Measurements from ENCODE around the gene SIN3B.

SIN3B gene

DNA sequence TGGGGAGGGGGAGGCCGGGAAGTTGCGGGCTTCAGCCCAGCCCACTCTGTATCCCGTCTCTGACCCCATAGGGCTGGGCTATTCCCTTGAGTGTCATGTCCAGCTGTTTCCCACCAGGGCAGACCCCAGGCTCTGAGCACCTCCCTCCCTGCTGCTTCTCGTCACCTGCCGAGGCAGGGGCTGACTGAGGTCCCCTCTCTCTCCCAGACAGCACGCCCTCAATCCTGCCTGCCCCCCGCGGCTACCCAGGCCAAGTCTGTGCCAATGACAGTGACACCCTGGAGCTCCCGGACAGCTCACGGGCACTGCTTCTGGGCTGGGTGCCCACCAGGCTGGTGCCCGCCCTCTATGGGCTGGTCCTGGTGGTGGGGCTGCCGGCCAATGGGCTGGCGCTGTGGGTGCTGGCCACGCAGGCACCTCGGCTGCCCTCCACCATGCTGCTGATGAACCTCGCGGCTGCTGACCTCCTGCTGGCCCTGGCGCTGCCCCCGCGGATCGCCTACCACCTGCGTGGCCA, 60.2 kb downstream of the SIN3B start:
- no peak for DNase-seq (ENCODE audit: low read depth in 2 of 2)

GRCh38 chr19:16889883-16890460, 60.8 kb downstream of the SIN3B start:
- DNase-seq (ENCODE audit: low read depth in 2 of 2), result no peak

GRCh38 chr19:16890461-16891184, 61.4 kb downstream of the SIN3B start:
- DNase-seq (ENCODE audit: low read depth in 2 of 2), result no peak

- DNase-seq (ENCODE audit: low read depth in 2 of 2), result no peak
Observed at GRCh38 chr19:16891696-16892382, 62.6 kb downstream of the SIN3B start.

GRCh38 chr19:16892436-16892835, 63.2 kb downstream of the SIN3B start:
- no peak for DNase-seq (ENCODE audit: low read depth in 2 of 2)

- DNase-seq (ENCODE audit: low read depth in 2 of 2), result no peak
Observed at GRCh38 chr19:16892868-16893685, 63.9 kb downstream of the SIN3B start.

DNA sequence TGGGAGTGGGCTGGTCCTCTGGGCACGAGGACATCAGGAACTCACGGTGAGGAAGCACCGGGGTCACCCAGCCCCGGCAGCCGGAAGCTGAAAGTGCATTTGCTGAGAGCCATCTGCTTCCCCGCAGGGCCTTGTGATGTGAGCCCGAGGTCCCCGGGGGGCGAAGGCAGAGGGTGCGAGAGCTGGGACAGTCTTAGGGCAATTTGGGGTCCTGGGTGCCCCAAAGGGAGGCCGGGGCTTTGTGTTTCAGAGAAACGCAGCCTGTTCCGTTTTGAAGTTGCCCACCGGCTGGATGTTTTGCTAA, 64.4 kb downstream of the SIN3B start:
- no peak for DNase-seq (ENCODE audit: low read depth in 2 of 2)

DNA sequence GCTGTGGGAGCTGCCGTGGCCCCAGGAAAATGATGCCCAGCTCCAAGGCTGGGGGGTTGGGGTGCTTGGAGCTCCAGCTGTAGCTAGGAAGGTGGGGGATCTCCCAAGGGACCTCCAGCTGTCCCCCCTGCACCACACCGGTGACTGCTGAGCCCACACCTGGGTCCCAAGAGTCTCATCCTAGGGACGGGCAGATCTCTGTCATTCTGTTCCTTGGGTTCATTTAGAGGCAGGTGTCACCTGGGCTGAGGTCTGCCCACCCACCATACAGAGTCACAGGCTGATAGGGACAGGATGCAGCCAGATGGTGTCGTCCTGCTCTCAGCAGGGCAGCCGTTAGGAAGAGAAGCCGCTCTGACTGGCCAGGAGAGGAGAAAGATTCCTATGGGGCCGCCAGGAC, 64.9 kb downstream of the SIN3B start:
- no peak for DNase-seq (ENCODE audit: low read depth in 2 of 2)

DNA sequence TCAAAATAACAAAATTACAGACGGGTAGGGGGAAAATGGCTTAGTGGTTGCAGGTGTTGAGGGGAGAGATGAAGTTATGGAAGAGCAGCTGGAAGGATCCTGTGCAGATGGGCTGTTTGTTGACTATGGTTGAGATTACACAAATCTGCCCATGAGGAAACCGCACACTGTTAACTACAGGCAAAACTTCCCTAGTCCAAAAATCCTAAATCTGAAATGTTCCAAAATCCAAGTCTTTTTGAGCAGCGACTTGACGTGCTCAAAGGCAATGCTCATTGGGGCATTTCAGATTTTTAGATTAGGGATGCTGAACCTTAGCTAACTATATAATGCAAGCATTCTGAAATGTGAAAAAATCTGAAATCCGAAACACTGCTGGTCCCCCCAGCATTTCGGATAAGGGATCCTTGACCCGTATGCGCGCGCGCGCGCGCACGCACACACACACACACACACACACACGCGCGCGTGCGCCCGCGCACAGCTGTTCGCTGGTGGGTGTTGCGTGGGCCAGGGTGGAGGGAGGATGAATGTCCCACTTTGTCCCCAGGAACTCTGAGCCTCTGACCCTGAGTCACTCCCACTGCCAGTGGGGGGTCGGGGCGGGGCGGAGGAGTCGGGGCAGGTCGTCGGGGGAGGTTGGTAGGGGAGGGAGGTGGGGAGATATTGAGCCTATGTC, 66.4 kb downstream of the SIN3B start:
- DNase-seq (ENCODE audit: low read depth in 2 of 2), result no peak

GRCh38 chr19:16896146-16897028, 67.2 kb downstream of the SIN3B start:
- no peak for DNase-seq (ENCODE audit: low read depth in 2 of 2)

- peak; percentile 35 to 60 for DNase-seq (ENCODE audit: low read depth in 2 of 2)
Observed at GRCh38 chr19:16897029-16897855, 68.0 kb downstream of the SIN3B start.

- no peak for DNase-seq (ENCODE audit: low read depth in 2 of 2)
Observed at GRCh38 chr19:16897856-16898161, 68.6 kb downstream of the SIN3B start.

DNA sequence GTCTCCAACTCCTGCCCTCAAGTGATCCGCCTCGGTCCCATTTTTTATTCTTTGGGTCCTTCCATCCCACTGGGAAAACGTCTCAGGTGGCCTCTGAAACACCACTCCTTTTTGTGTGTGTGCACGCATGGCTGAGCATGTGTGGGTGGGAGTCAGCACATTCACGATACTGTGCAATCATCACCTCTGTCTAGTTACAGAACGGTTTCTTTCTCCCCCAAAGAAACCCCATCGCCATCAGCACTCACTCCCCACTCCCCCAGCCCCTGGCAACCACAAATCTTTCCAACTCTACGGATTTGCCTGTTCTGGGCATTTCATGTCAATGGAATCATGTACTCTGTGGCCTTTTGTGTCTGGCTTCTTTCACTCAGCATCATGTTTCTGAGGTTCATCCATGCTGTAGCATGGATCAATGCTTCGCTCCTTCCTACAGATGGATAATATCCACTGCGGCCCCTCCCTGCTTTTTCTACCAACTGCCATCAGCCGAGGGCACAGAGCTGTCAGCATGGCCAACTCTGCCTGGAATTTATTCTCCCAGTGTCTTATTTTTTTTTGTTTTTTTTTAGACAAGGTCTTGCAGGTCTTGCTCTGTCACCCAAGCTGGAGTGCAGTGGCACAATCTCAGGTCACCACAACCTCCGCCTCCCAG, 69.3 kb downstream of the SIN3B start:
- DNase-seq (ENCODE audit: low read depth in 2 of 2), result no peak

GRCh38 chr19:16899566-16900075, 70.4 kb downstream of the SIN3B start:
- peak in 1 of 2 donors; percentile 15 for DNase-seq (ENCODE audit: low read depth in 2 of 2)

DNA sequence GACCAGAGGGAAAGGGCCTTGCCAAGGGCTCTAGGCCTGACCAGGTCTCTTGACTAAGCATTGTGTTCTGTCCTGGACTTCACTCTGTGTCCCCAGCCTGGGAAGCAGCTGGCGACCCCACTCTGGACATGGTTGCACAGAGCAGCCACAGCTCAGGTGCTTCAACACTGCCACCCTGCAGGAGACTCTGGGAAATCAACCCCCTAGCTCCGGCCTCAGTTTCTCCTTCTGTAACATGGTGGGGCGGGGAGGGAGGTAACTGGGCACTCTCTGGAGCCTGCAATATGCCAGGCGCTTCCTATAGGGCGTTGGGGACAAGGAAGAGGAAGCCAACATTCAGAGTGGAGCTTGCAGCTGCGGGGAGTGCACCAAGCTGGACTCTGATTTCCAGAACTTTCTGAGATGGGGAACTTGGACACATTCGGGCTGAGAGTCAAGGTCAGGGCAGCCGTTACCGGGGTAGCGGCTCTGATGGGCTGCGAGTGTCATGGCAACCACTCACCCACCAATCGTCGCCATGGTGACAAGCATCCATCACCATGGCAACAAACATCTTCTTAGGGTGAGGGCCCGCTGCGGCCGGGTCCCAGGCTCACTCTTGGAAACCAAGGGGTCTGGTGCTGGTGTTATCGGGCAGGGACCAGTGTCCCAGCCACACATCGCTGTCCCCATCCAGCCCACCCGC, 72.4 kb downstream of the SIN3B start:
- no peak for DNase-seq (ENCODE audit: low read depth in 2 of 2)

GRCh38 chr19:16902545-16902944, 73.3 kb downstream of the SIN3B start:
- DNase-seq (ENCODE audit: low read depth in 2 of 2), result no peak

DNA sequence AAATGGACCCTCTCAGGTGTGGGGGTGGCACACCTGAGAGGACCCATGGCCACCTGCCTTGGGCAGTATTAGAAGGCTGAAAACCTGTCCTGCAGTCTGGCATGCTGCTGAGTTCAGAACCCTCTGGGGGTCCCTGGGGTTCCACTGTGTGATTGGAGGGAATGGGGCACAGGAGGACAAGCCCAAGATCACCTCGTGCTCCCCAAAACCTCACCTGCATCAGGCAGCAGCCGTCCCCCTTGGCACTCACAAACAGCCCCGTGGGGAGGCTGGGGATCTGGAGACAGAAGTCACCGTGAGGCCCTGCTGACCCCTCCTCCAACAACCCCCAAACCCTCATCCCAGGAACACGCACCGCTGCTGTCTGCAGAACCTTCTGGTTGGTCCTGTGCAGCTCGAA, 74.1 kb downstream of the SIN3B start:
- DNase-seq (ENCODE audit: low read depth in 2 of 2), result no peak

DNA sequence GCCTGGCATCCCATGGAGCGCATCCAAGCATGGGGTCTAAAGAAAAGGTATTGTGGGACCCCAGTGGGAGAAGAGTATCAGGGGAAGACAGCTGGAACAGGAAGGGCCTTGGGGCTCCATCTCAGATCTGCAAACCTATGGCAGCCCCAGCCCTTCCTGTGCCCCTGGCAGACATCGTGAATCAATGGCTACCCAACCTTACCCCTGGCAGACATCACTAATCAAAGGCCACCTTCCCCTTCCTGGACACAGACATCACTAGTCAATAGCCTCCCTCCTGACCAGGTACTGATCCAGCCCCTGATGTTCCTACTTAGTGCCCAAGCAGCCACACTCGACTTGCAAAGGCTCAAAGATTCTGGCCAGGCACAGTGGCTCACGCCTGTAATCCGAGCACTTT, 75.4 kb downstream of the SIN3B start:
- DNase-seq (ENCODE audit: low read depth in 2 of 2), result no peak

DNA sequence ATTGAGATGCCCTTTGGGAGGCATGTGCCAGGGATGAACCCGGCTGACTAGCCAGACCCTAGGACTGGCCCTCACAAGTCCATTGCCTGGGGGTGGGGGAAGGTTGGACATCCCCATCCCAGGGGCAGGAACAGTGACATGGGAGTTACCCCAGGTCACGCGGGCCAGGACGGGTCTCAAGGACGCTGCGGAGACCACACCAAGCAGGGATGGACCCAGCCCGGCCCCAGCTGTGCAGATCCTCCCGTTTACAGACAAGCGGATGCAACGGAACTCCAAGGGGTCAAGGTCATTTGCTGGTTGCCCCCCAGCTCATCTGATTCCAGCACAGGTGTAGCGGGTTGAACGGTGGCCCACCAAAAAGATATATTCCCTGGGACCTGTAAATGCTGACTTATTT, 79.6 kb downstream of the SIN3B start:
- DNase-seq (ENCODE audit: low read depth in 2 of 2), result no peak

All from activated CD4-positive, alpha-beta T cell treated with anti-CD3 and anti-CD28 coated beads for 24 hours (primary cell).